ENCODE results near the gene GPBP1. TPM values are rescaled to one million over a fixed set of nuclear protein-coding genes. Genes with fewer than 3 reads are reported as not detected.
A peak's percentile ranks its signal among the peaks of the same experiment; 100 is the strongest.

Gene GPBP1
- total RNA-seq, 1 experiment from 2014 or later: 69.5 TPM

- TF ChIP-seq, protein P1, sequence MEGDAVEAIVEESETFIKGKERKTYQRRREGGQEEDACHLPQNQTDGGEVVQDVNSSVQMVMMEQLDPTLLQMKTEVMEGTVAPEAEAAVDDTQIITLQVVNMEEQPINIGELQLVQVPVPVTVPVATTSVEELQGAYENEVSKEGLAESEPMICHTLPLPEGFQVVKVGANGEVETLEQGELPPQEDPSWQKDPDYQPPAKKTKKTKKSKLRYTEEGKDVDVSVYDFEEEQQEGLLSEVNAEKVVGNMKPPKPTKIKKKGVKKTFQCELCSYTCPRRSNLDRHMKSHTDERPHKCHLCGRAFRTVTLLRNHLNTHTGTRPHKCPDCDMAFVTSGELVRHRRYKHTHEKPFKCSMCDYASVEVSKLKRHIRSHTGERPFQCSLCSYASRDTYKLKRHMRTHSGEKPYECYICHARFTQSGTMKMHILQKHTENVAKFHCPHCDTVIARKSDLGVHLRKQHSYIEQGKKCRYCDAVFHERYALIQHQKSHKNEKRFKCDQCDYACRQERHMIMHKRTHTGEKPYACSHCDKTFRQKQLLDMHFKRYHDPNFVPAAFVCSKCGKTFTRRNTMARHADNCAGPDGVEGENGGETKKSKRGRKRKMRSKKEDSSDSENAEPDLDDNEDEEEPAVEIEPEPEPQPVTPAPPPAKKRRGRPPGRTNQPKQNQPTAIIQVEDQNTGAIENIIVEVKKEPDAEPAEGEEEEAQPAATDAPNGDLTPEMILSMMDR (IDR thresholded peaks at IDR 0.05 in 2 of 3, conservative IDR thresholded peaks at IDR 0.05 in 1 of 3; ENCODE audit: borderline replicate concordance in 1 of 3, insufficient read depth in 1 of 3, low read depth in 2 of 3, low read length in 2 of 3): peak in 2 of 3 experiments; percentile 36 to 37; a peak in 4 of 6 replicates
- TF ChIP-seq ELF1 (IDR thresholded peaks at IDR 0.05; ENCODE audit: borderline replicate concordance, low read depth): no peak
Observed at GRCh38 chr5:57302164-57302563, 128.3 kb downstream of the GPBP1 start (continued).

DNA sequence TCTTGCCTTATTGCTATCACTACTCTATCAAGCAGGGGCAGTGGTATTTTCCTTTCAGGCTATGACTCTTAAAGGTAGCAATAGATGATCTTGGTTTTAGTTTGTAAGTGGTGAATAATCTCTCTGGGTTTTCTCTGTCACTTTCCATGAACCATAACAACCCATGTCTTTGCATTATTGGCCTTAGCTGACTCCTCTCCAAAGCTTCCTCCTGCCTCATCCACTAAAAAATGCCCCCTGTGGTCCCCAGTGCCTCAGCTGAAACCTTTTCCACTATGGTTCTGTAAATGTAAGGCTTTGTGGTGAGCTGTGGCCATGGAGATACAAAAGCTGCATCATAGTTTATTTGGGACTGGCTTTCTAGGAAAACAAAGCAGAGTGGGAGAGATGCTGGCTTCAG is 128.8 kb downstream of the GPBP1 start:
- H3K9ac ChIP-seq (ENCODE audit: low read length): no peak overlapping the region
- no peak for DNase-seq (ENCODE audit: low read depth, low spot score)
- no peaks in the 10 kb centered on the region for H3K27me3 ChIP-seq (ENCODE audit: insufficient read depth, low read length)
- H2AFZ ChIP-seq (ENCODE audit: low read depth, low read length, poor library complexity, severe bottlenecking): no peak overlapping the region
- no peaks in the 10 kb centered on the region for H3K9me3 ChIP-seq (ENCODE audit: control insufficient read depth in 1 of 2, insufficient read depth in 1 of 2, low read depth in 1 of 2, low read length in 2 of 2)
- H3K4me2 ChIP-seq (ENCODE audit: low read length): peak overlapping the region; percentile 50
- peaks cover 21 to 46% of the 10 kb centered on the region in 2 experiments for H3K4me1 ChIP-seq (ENCODE audit: control insufficient read depth in 1 of 2, insufficient read depth in 2 of 2, low read length in 2 of 2)
- intact Hi-C loops (cut with micrococcal nuclease): loop anchor here (1.0 kb wide), 2 partner anchors 81 to 1164 kb away; no protein-coding TSS in a partner anchor
- ChIA-PET CTCF (interaction anchor here (1.0 to 1.8 kb wide), 5 partner anchors 32 to 477 kb away, joined by 3 to 5 read pairs (median 4); no protein-coding TSS in a partner anchor), POLR2A (interaction anchor here (0.8 to 1.0 kb wide), 2 partner anchors 1157 to 1159 kb away, joined by 3 to 5 read pairs; partner anchors contain the start of gene PLK2), RAD21 (ENCODE audit: low non-redundant PET in 1 of 2, low total read pairs in 2 of 2, uncharacterized antibody in 2 of 2, unreplicated experiment in 2 of 2) (no interaction called here)
- no peaks in the 10 kb centered on the region for H3K36me3 ChIP-seq (ENCODE audit: control insufficient read depth in 1 of 2, insufficient read depth in 2 of 2, low read length in 2 of 2)
- ATAC-seq: peak; percentile 23
- no TSS peak for BruUV-seq (replicated peaks)
- no peaks in the 10 kb centered on the region for H4K20me1 ChIP-seq (ENCODE audit: insufficient read depth)
- no peaks in the 10 kb centered on the region for H3K79me2 ChIP-seq (ENCODE audit: insufficient read depth, low read length)
- H3K27ac ChIP-seq (ENCODE audit: low read depth, low read length): no peak overlapping the region; the same call in 1 of the 2 replicates
- no peaks in the 10 kb centered on the region for H3K9me2 ChIP-seq (ENCODE audit: insufficient read depth)
- TF ChIP-seq ZNF274 (IDR thresholded peaks at IDR 0.05; ENCODE audit: low read depth, low read length) (no peak), RAD21 (IDR thresholded peaks at IDR 0.05; ENCODE audit: low read depth) (no peak), SIN3A (IDR thresholded peaks at IDR 0.05; ENCODE audit: low read depth) (0 out of 2 replicates have a peak, but pooled peaks have one; percentile 5), POLR2A (IDR thresholded peaks at IDR 0.05; ENCODE audit: borderline replicate concordance, extremely low read depth, insufficient read depth, insufficient read length) (no peak), EGR1 (IDR thresholded peaks at IDR 0.05; ENCODE audit: low read depth) (no peak), SP1 (IDR thresholded peaks at IDR 0.05; ENCODE audit: low read depth) (no peak), REST (IDR thresholded peaks at IDR 0.05; ENCODE audit: low read depth) (no peak), SRF (IDR thresholded peaks at IDR 0.05; ENCODE audit: low read depth) (no peak), CEBPB (IDR thresholded peaks at IDR 0.05; ENCODE audit: low read depth) (no peak)
- H3K4me3 ChIP-seq (replicated peaks in 1 of 2; ENCODE audit: low read depth in 1 of 2, low read length in 2 of 2): no peak overlapping the region
